Right lobe of liver (tissue), 6 donors: ENCODE measurements around the gene FBLN1. TPM values are rescaled to one million over a fixed set of nuclear protein-coding genes. Genes with fewer than 3 reads are reported as not detected.

Source experiments
- ATAC-seq, 4 donors: fragments of 200-7000 bp; cut with Tn5 transposase; one replicate each; pipeline ENCODE4 v1.9.1; 2020; ENCODE audit warnings: mild to moderate bottlenecking in 4 of 4, moderate library complexity in 4 of 4
- DNase-seq, 3 donors: peaks; one replicate each; pipeline ENCODE4 v3.0.0-alpha.2; 2020
- H3K27ac ChIP-seq, 3 donors: fragments of 200-600 bp; one replicate each; pipeline ENCODE4 v1.8.0; 2022
- H3K27me3 ChIP-seq, 2 donors: fragments of 200-600 bp; one replicate each; pipeline ENCODE4 v1.8.0; 2022
- H3K36me3 ChIP-seq, 4 donors: fragments of 200-600 bp; sonication (generic) in 1 of 4; one replicate each; pipeline versions ENCODE4 v1.5.1 to v1.8.0; 2017 to 2022; ENCODE audit warnings: control low read depth in 1 of 4
- H3K4me1 ChIP-seq, 4 donors: fragments of 200-600 bp; sonication (generic) in 1 of 4; one replicate each; pipeline versions ENCODE4 v1.5.1 to v1.8.0; 2017 to 2022; ENCODE audit warnings: control low read depth in 1 of 4
- H3K4me3 ChIP-seq, 3 donors: fragments of 200-600 bp; one replicate each; pipeline ENCODE4 v1.8.0; 2022
- H3K9me3 ChIP-seq, 4 donors: fragments of 200-600 bp; sonication (generic) in 1 of 4; one replicate each; pipeline versions ENCODE4 v1.5.1 to v1.8.0; 2017 to 2022; ENCODE audit warnings: control low read depth in 1 of 4
- POLR2A ChIP-seq: fragments of 450-650 bp; IDR thresholded peaks from one replicate; pipeline ENCODE4 v1.6.1; 2017; ENCODE audit warnings: antibody characterized with exemption, mild to moderate bottlenecking
- WGBS: methylation state at CpG from one replicate; pipeline ENCODE4 v1.1.6; 2018; ENCODE audit warnings: low coverage, low lambda C conversion rate; ENCODE audit not compliant: insufficient coverage; ENCODE audit errors: missing lambda C conversion rate; 5-methylcytosine and 5-hydroxymethylcytosine counted together
- intact Hi-C, 2 donors: fragments of 100-400 bp; cut with DNase I; formaldehyde crosslinking; loops; one replicate each; pipeline versions ENCODE4 v1.11.2 to v1.14.1; 2022
- total RNA-seq, 6 experiments: library from RNA; depleted of rRNA in 2 of 6; stranded (reverse); fragments of >200 nt in 2 of 6; fragmentation: NEBNext Ultra II Directional in 3 of 6; extraction: Animal tissue kit (Norgen Biotek cat#: 25700) in 3 of 6; gene quantifications; one replicate each; pipeline versions ENCODE4 v1.1.0 to v1.2.4, GENCODE V29; 2016 to 2023
- TF ChIP-seq, protein P1 (sequence below), 4 donors: fragments of 200-600 bp in 3 of 4; fragments of 450-650 bp in 1 of 4; IDR thresholded peaks; one replicate each; pipeline versions ENCODE4 v1.5.1 to v1.8.0; 2016 to 2022; ENCODE audit warnings: antibody characterized with exemption in 4 of 4, mild to moderate bottlenecking in 2 of 4
- donor health status: DM: no; HTN: yes; CAD: no.
- donor health status: DM: no; HTN: no; CAD: no.
- donor health status: DM: no; HTN: no; CAD: no.
- donor health status: DM: no; HTN: yes; CAD: no.
- donor health status: DM: no; HTN: yes; CAD: no.

FBLN1 gene
- total RNA-seq, 6 experiments from 2014 or later: 1.6 to 6.6 (median 3.4) TPM

DNA sequence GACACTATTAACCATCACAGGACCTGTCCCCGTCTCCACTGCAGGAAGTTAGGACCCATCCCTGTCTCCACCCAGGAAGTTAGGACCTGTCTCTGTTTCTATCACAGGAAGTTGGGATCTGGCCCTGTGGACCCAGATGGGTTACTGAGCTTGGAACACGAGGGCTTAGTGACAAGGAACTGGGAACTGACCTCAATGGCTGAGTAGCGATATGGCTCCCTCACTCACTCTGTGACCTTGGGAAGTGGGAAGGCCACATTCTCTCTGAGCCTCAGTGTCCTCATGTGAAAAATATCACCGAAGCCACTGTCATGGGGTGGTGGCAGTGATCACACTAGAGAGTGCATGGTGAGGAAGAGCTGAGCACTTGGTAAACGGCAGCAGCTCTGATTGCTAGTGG, 59.4 kb downstream of the FBLN1 start:
- no peak for ATAC-seq
- peaks cover 0 to 4% (median 0%) of the 10 kb centered on the region in 4 donors for H3K9me3 ChIP-seq
- H3K27me3 ChIP-seq: no peaks in the 10 kb centered on the region
- H3K27ac ChIP-seq: no peak overlapping the region
- WGBS: 100% methylated on average over 1 of the region's 5 CpGs
- H3K36me3 ChIP-seq: no peaks in the 10 kb centered on the region
- H3K4me3 ChIP-seq: no peak overlapping the region
- no peaks in the 10 kb centered on the region for H3K4me1 ChIP-seq
- intact Hi-C loops: no loop called here
- no peak for TF ChIP-seq POLR2A
- TF ChIP-seq, protein P1, sequence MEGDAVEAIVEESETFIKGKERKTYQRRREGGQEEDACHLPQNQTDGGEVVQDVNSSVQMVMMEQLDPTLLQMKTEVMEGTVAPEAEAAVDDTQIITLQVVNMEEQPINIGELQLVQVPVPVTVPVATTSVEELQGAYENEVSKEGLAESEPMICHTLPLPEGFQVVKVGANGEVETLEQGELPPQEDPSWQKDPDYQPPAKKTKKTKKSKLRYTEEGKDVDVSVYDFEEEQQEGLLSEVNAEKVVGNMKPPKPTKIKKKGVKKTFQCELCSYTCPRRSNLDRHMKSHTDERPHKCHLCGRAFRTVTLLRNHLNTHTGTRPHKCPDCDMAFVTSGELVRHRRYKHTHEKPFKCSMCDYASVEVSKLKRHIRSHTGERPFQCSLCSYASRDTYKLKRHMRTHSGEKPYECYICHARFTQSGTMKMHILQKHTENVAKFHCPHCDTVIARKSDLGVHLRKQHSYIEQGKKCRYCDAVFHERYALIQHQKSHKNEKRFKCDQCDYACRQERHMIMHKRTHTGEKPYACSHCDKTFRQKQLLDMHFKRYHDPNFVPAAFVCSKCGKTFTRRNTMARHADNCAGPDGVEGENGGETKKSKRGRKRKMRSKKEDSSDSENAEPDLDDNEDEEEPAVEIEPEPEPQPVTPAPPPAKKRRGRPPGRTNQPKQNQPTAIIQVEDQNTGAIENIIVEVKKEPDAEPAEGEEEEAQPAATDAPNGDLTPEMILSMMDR (IDR thresholded peaks at IDR 0.05): no peak
- no peak for DNase-seq

GRCh38 chr22:45562537-45563361, 60.1 kb downstream of the FBLN1 start:
- intact Hi-C loops: no loop called here
- peak in 1 of 4 donors; percentile 12 for ATAC-seq

GRCh38 chr22:45563362-45564040, 60.8 kb downstream of the FBLN1 start:
- Histone ChIP-seq H3K27ac (no peak overlapping the region), H3K9me3 (peaks cover 0 to 4% (median 0%) of the 10 kb centered on the region in 4 donors), H3K36me3 (no peaks in the 10 kb centered on the region), H3K4me3 (no peak overlapping the region), H3K4me1 (no peaks in the 10 kb centered on the region), H3K27me3 (no peaks in the 10 kb centered on the region)
- TF ChIP-seq, protein P1 (IDR thresholded peaks at IDR 0.05): no peak
- TF ChIP-seq POLR2A: no peak
- intact Hi-C loops: no loop called here
- DNase-seq (no peak), ATAC-seq (no peak)
- WGBS: 54% methylated on average over 2 of the region's 20 CpGs

More at GRCh38 chr22:45562537-45563361, 60.1 kb downstream of the FBLN1 start:
- no peak for DNase-seq
- Histone ChIP-seq H3K27ac (no peak overlapping the region), H3K36me3 (no peaks in the 10 kb centered on the region), H3K9me3 (peaks cover 0 to 4% (median 0%) of the 10 kb centered on the region in 4 donors), H3K4me1 (no peaks in the 10 kb centered on the region), H3K27me3 (no peaks in the 10 kb centered on the region), H3K4me3 (no peak overlapping the region)
- 92% methylated on average over 25 of the region's 44 CpGs for WGBS
- no peak for TF ChIP-seq POLR2A
- TF ChIP-seq, protein P1 (IDR thresholded peaks at IDR 0.05): no peak

DNA sequence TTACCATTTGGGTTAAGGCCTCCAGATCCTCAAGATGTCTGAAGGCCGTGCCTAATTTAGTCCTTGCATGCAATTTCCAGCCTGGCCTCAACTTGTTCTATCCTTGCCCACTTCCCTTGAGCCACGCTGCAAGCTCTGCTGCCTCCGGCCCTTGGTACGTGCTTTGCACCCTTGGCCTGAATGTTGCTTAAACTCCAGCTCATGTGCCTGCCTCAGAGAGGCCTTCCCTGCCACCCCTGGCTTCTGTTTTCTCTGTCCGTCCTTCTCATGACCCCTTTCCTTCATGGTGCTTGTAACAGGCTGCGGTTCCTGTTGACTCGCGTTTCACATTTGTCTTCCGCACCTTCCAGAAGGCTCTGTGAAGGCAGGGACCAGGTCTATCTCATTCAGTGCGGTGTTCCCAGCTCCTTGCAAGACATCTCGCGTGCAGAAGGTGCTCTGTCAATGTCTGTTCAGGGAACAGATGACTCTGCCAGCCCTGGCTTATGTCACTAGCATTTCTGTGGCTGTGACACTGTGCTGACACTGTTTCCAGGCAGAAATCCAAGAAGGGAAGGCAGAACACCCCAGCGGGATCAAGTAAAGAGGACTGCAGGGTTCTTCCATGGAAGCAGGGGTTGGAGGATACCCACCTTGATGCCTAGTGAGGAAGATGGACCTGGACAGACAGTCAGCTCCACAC, 61.8 kb downstream of the FBLN1 start:
- Histone ChIP-seq H3K27me3 (no peaks in the 10 kb centered on the region), H3K27ac (no peak overlapping the region), H3K36me3 (no peaks in the 10 kb centered on the region), H3K9me3 (peaks cover 0 to 4% (median 0%) of the 10 kb centered on the region in 4 donors), H3K4me3 (no peak overlapping the region), H3K4me1 (no peaks in the 10 kb centered on the region)
- no peak for ATAC-seq
- intact Hi-C loops: no loop called here
- no peak for DNase-seq
- 75% methylated on average over 10 of the region's 13 CpGs for WGBS
- TF ChIP-seq, protein P1 (IDR thresholded peaks at IDR 0.05): no peak
- TF ChIP-seq POLR2A: no peak
